ENCODE results near the gene CDH8.

CDH8 gene

DNA sequence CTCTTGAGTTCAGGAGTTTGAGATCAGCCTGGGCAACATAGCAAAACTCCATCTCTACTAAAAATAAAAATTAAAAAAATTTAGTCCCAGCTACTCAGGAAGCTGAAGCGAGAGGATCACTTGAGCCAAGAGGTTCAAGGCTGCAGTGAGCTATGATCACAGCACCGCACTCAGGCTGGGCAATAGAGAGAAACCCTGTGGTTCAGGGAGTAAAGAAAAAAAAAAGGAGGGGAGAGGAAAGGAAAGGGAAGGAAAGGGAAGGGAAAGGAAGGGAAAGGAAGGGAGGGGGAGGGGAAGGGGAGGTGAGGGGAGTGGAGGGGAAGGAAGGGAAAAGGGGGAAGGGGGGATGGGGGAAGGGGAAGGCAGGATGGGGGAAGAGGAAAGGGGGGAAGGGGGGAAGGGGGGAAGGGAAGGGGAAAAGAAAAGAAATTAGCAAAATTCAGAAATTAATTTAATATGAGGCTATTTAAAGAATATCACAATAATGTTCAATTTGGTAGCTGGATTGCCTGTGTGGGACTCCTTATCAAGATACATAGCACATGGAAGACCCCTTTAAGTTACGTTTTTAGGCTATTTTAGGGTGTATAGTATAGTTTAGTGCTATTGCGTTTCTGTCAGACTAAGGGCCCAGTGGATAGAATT, 424.3 kb downstream of the CDH8 start:
- Histone ChIP-seq H2AFZ (ENCODE audit: low read length) (no peak overlapping the region), H3K4me2 (ENCODE audit: low read depth, low read length) (no peak overlapping the region), H3K27me3 (replicated peaks; ENCODE audit: insufficient read depth, low read length) (no peaks in the 10 kb centered on the region), H3K27ac (ENCODE audit: low read length) (no peak overlapping the region), H3F3A (ENCODE audit: insufficient read depth, low read length) (no peaks in the 10 kb centered on the region), H3K9me3 (replicated peaks; ENCODE audit: insufficient read depth, low read length) (no peaks in the 10 kb centered on the region), H3K79me2 (ENCODE audit: low read length) (no peaks in the 10 kb centered on the region), H3K4me3 (ENCODE audit: low read length) (no peak overlapping the region), H3K9me2 (replicated peaks; ENCODE audit: insufficient read depth, low read length) (no peaks in the 10 kb centered on the region), H3K9ac (ENCODE audit: low read length) (no peak overlapping the region), H3K36me3 (replicated peaks; ENCODE audit: insufficient read depth, low read length) (no peaks in the 10 kb centered on the region), H3K4me1 (ENCODE audit: low read length) (no peaks in the 10 kb centered on the region), H4K20me1 (ENCODE audit: insufficient read depth, low read length) (no peaks in the 10 kb centered on the region)
- no peak for DNase-seq
- no peak for TF ChIP-seq EZH2 (optimal IDR thresholded peaks at IDR 0.05; ENCODE audit: low read depth, low read length)
- TF ChIP-seq, protein P1, sequence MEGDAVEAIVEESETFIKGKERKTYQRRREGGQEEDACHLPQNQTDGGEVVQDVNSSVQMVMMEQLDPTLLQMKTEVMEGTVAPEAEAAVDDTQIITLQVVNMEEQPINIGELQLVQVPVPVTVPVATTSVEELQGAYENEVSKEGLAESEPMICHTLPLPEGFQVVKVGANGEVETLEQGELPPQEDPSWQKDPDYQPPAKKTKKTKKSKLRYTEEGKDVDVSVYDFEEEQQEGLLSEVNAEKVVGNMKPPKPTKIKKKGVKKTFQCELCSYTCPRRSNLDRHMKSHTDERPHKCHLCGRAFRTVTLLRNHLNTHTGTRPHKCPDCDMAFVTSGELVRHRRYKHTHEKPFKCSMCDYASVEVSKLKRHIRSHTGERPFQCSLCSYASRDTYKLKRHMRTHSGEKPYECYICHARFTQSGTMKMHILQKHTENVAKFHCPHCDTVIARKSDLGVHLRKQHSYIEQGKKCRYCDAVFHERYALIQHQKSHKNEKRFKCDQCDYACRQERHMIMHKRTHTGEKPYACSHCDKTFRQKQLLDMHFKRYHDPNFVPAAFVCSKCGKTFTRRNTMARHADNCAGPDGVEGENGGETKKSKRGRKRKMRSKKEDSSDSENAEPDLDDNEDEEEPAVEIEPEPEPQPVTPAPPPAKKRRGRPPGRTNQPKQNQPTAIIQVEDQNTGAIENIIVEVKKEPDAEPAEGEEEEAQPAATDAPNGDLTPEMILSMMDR (IDR thresholded peaks at IDR 0.05; ENCODE audit: low read length) = no peak
- no peak for TF ChIP-seq EZH2phosphoT487 (IDR thresholded peaks at IDR 0.05; ENCODE audit: low read length)

GRCh38 chr16:61606581-61606980, 429.7 kb downstream of the CDH8 start:
- Histone ChIP-seq H3K4me2 (ENCODE audit: low read depth, low read length) (no peak overlapping the region), H3K9ac (ENCODE audit: low read length) (no peak overlapping the region), H3K36me3 (replicated peaks; ENCODE audit: insufficient read depth, low read length) (no peaks in the 10 kb centered on the region), H3K79me2 (ENCODE audit: low read length) (no peaks in the 10 kb centered on the region), H3K27ac (ENCODE audit: low read length) (no peak overlapping the region), H4K20me1 (ENCODE audit: insufficient read depth, low read length) (no peaks in the 10 kb centered on the region), H3K9me3 (replicated peaks; ENCODE audit: insufficient read depth, low read length) (no peaks in the 10 kb centered on the region), H3K4me1 (ENCODE audit: low read length) (no peaks in the 10 kb centered on the region), H3F3A (ENCODE audit: insufficient read depth, low read length) (no peaks in the 10 kb centered on the region), H3K4me3 (ENCODE audit: low read length) (no peak overlapping the region), H2AFZ (ENCODE audit: low read length) (no peak overlapping the region), H3K27me3 (replicated peaks; ENCODE audit: insufficient read depth, low read length) (no peaks in the 10 kb centered on the region), H3K9me2 (replicated peaks; ENCODE audit: insufficient read depth, low read length) (no peaks in the 10 kb centered on the region)
- TF ChIP-seq EZH2phosphoT487 (IDR thresholded peaks at IDR 0.05; ENCODE audit: low read length) = no peak
- no peak for TF ChIP-seq EZH2 (optimal IDR thresholded peaks at IDR 0.05; ENCODE audit: low read depth, low read length)
- TF ChIP-seq, protein P1 (IDR thresholded peaks at IDR 0.05; ENCODE audit: low read length) = no peak
- DNase-seq = no peak
